Dermis microvascular lymphatic vessel endothelial cell (primary cell): ENCODE measurements around the gene CREB1. TPM values are rescaled to one million over a fixed set of nuclear protein-coding genes. Genes with fewer than 3 reads are reported as not detected.
A peak's percentile ranks its signal among the peaks of the same experiment; 100 is the strongest.
"Not testable (repeated sequence)": the region's sequence is repeated elsewhere in the genome, so short reads cannot be mapped to it uniquely, and the experiment has no call there.

ENCODE experiments used
- DNase-seq, 2 donors: peaks; one replicate each; pipeline versions ENCODE4 v3.0.0 to v3.0.0-alpha.2; 2010; ENCODE audit warnings: low read depth in 2 of 2
- total RNA-seq: library from RNA; depleted of rRNA; stranded (reverse); fragments of >200 nt; gene quantifications from 2 replicates; pipeline ENCODE4 v1.2.1, GENCODE V29; 2014

Gene CREB1
- total RNA-seq, 1 donor from 2014 or later = 29.7 TPM

DNA sequence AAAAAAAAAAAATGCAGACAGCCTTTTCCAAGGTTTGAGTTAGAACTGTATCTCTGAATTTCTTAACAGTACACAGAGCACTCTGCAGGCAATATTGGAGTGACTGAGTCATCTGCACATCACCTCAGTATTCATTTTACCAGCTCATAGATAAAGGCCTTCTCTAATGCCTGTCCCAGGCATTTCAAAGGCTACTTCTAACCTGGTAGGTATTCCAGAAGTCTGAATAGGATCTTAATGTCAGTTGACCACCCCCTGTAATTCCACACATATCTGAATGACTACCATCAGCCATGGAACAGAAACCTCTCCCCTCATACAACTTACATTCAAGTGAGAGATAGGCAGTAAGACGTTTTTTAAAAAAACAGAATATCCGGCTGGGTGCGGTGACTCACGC, 86.4 kb downstream of the CREB1 start:
- peak in 1 of 2 donors; percentile 30 for DNase-seq

GRCh38 chr2:207617011-207617671, 87.4 kb downstream of the CREB1 start:
- DNase-seq = peak; percentile 43 to 90

GRCh38 chr2:207619764-207620203, 90.0 kb downstream of the CREB1 start:
- DNase-seq = peak in 1 of 2 donors; percentile 43

GRCh38 chr2:207621501-207622039, 91.8 kb downstream of the CREB1 start:
- no peak for DNase-seq

- peak; percentile 70 to 79 for DNase-seq
Observed at GRCh38 chr2:207624185-207625013, 94.6 kb downstream of the CREB1 start.

DNA sequence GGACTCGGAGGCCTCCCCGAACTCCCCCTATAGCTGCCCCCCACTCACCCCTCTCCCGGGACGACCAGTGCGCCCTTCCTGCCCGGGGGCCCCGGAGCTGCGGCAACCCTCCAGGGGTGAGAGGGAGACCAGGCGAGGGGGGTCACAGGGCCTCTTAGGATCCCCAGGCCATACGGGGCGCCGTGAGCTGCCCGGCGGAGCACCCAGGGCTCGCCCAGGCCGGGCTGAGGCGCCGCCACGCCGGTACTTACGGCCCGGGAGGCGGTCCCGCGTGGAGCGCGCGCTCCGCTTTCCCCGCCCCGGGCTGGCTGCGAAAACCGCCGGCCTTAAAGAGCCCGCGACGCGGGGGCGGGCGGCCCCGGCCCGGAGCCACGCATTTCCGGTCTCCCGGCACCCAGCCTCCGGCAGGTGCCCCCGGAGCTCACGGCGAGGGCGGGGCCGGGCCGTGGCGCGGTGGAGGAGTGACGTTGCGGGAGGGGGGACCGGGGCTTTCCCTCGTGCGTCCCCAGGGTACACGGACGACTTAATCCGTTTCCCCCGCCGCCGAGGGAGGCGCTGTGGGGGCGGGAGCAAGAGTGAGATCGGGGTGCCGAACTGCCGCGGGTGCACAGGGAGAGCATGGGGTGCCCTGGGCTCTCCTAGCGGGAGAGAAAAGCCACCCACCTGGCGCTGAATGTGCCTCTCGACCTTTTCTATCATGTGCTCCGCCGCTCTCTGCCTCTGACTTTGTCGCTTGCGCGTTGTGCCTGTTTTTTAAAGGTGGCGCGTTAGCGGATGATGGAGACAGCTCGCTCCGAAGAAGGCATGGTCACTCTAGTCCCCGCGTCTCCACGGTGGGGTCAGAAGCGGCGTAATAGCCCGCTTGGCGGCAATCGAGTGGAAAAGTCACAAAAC, 95.5 kb downstream of the CREB1 start, which contains the start of gene METTL21A:
TSS of gene METTL21A (minus strand) at position 381 of the 894 bp plus-strand sequence. CDS start 1,019 bp downstream, outside the sequence.
- peak; percentile 62 to 92 for DNase-seq

DNA sequence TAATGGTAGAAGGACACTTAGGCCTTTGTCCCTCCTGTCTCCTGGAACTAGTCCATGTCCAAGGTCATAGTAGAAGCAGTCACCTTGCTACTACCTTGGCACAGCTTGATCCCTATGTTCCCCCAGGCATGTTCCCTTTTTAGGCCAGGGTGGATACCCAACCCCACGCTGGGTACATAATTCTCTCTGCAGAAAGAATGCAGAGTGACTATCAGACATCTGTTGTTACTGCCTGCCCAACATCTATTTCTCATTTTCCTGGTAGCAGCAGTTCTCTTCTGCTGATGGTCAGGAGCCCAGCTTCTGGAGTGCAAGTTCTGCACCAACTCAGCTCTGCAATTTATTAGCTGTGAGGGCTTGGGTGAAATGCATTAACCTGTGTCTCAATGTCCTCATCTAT, 99.8 kb downstream of the CREB1 start:
- no peak for DNase-seq

DNA sequence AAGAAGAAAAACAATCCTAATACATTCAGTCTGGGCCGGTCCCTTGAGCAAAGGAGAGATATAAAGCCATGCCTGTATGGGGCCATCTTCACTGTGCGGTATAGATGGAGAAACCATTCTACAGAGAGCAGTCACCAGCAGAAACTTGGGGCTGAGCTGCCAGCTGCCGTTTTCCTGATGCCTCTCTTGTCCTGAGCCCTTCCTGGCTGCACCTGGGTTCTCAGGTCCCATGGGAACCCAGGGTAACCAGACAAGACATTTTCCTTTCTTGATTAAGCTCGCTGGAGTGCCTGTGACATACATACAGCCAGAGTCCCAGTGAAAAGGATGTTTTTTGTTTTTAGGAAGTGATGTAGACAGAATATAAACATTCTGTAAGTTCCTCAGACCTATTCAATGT, 100.7 kb downstream of the CREB1 start:
- no peak for DNase-seq

- no peak for DNase-seq
Observed at GRCh38 chr2:207632575-207633493, 103.1 kb downstream of the CREB1 start.

- no peak for DNase-seq
Observed at GRCh38 chr2:207633686-207634085, 103.9 kb downstream of the CREB1 start.

DNA sequence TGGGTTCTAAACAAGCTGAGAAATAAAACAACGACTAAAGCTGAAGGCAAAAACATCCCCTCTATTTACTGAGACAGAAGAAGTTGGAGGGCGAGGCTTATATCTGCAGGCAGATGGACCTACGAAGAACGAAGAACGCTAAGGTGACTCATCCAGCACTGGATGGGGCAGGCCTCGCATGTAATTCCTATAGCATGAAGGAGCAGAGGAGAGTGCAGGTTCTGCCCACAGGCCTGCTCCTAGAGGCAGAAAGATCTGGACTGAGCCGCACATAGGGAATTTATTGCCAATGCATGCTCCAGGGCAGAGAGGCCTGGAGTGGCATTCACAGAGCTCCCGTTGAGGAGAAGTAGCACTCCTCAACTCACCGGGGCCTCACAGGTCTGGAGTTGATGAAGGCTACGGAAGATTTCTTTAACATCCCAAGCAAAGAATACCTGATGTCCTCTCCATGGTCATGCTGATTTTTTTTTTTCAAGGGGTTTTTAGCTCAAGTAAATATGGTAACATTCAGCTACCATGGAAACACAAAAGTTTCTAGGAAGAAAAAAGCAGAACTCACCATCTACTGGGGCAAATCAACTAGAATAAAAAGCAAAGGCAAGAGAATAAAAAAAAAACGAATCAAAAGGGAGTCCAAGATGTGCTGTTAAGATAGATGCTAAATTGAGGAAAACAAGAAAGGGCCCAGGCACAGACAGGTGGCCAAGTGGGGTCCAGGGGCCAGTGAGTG, 105.9 kb downstream of the CREB1 start:
- no peak for DNase-seq

GRCh38 chr2:207639288-207639687, 109.5 kb downstream of the CREB1 start:
- not testable (repeated sequence) for DNase-seq

- DNase-seq = no peak
Observed at GRCh38 chr2:207640160-207640559, 110.4 kb downstream of the CREB1 start.

DNA sequence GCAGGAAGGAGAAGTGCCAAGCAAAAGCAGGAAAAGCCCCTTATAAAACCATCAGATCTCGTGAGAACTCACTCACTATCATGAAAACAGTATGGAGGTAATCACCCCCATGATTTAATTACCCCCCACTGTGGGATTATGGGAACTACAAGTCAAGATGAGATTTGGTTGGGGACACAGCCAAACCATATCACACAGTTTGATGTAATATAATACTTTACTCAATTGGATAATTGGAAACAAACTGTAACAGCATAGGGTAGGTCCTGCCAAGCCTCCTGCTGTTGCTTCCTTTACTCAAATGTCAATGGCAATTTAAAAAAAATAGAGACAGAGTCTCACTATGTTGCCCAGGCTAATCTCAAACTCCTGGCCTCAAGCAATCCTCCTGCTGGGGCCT, 110.9 kb downstream of the CREB1 start:
- no peak for DNase-seq

DNA sequence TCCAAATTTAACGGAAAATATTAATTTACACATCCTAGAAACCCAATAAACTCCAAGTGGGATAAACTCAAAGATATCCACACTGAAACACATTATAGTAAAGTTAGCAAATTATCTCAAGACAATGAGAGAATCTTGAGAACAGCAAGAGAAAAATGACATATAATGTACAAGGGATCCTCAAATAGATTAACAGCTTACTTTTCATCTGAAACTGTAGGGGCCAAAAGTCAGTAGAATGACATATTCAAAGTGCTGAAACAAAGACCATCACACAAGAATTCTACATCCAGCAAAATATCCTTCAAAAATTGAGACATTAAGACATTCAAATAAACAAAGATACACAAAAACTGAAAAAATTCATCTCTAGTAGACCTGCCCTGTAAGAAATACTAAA, 114.1 kb downstream of the CREB1 start:
- no peak for DNase-seq

GRCh38 chr2:207646582-207646981, 116.8 kb downstream of the CREB1 start:
- not testable (repeated sequence) for DNase-seq
